LNCaP clone FGC (cell line): ENCODE data around the gene RPS6KC1.
"Not testable (repeated sequence)": the region's sequence is repeated elsewhere in the genome, so short reads cannot be mapped to it uniquely, and the experiment has no call there.

Experiments used
- DNase-seq: peaks from one replicate; pipeline ENCODE4 v3.0.0-alpha.2; 2011; ENCODE audit warnings: low read depth
- H3K4me3 ChIP-seq: 2 replicates; pipeline ENCODE4 v1.5.1; 2011; ENCODE audit warnings: mild to moderate bottlenecking, low read depth, low read length, control low read depth
- TF ChIP-seq, protein P1 (sequence below): IDR thresholded peaks from 2 replicates; pipeline ENCODE4 v1.5.1; 2012; ENCODE audit warnings: mild to moderate bottlenecking; ENCODE audit not compliant: control insufficient read depth, insufficient read depth; ENCODE audit errors: extremely low read depth

RPS6KC1 gene

DNA sequence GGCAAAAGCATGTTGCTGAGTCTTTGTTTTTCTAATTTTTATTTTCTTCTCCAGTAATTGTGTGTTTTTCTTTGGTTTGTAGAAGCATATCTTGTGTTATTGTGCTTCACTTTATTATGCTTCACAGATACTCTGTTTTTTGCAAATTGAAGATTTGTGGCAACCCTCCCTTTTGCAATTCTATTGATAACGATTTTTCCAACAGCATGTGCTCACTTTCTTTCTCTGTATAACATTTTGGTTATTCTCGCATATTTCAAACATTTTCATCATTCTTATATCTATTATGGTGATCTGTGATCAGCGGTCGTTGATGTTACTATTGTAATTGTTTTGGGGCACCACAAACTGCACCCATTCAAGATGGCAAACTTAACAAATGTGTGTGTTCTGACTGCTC, 31.6 kb upstream of the RPS6KC1 start:
- no peak for DNase-seq
- TF ChIP-seq, protein P1, sequence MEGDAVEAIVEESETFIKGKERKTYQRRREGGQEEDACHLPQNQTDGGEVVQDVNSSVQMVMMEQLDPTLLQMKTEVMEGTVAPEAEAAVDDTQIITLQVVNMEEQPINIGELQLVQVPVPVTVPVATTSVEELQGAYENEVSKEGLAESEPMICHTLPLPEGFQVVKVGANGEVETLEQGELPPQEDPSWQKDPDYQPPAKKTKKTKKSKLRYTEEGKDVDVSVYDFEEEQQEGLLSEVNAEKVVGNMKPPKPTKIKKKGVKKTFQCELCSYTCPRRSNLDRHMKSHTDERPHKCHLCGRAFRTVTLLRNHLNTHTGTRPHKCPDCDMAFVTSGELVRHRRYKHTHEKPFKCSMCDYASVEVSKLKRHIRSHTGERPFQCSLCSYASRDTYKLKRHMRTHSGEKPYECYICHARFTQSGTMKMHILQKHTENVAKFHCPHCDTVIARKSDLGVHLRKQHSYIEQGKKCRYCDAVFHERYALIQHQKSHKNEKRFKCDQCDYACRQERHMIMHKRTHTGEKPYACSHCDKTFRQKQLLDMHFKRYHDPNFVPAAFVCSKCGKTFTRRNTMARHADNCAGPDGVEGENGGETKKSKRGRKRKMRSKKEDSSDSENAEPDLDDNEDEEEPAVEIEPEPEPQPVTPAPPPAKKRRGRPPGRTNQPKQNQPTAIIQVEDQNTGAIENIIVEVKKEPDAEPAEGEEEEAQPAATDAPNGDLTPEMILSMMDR = no peak
- no peak overlapping the region for H3K4me3 ChIP-seq

DNA sequence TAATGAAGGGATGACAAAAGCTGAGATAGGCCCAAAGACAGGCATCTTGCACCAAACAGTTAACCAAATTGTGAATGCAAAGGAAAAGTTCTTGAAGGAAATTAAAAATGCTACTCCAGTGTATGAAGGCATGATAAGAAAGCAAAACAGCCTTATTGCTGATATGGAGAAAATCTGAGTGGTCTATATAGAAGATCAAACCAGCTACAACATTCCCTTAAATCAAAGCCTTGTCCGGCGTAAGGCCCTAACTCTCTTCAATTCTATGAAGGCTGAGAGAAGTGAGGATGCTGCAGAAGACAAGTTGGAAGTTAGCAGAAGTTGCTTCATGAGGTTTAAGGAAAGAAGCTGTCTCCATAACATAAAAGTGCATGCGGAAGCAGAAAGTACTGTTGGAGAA, 31.0 kb upstream of the RPS6KC1 start:
- no peak for DNase-seq
- TF ChIP-seq, protein P1 = no peak

DNA sequence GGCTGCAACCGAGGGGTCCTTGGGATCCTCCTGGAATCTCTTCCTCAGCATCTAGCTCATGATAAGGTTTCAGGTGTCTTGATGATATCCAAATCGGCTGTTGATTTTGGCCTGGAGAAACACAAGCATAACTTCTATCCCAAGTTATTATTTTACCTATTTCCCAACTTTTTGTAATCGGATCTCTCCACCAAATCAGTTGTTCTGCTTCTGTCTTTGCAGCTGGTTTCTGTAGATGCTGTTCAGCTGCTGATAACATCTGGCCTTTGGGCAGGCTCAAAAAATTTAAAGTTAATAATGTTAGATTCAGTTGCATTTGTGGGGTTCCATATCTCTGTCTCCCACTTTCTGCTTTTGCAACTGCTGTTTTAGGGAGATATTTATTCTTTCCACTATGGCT, 24.0 kb upstream of the RPS6KC1 start:
- H3K4me3 ChIP-seq, DNase-seq: not testable (repeated sequence)

More for the DNA sequence above, 31.0 kb upstream of the RPS6KC1 start:
- no peak overlapping the region for H3K4me3 ChIP-seq

DNA sequence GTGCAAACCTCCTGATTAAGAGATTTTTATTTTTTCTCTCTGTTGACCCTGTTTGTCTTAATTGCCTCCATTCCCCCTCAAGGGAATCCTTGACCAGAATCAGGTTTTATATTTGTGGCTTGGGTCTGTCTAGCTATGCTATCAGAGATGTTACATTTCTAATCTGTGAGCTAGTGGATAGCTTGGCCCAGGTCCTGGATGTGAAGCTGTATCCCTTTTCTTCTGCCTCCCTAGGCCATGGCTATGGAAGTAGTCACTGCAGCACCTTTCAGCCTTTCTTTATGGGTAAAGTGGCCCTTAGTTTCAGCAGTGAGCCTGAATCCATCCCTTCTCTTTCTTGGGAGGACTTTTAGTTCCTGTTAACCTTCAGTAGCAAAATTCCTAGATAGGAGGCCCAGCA, 18.4 kb upstream of the RPS6KC1 start:
- DNase-seq = no peak
- H3K4me3 ChIP-seq = no peak overlapping the region
- TF ChIP-seq, protein P1 = no peak

DNA sequence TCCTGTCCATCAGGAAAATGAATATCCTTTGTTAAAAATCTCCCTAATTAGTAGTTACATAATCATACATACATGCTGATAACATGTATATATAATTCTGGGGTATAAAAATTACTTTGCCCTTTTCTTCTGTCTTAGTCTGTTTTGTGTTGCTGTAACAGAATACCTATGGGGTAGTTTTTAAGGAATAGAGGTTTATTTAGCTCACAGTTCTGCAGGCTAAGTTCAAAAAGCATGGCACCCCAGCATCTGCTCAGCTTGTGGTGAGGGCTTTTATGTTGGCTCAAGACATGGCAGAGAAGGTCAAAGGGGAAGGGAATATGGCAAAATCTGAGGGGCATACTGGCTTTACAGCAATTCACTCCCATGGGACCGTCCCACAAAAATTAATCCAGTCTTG, 16.3 kb upstream of the RPS6KC1 start:
- TF ChIP-seq, protein P1 = no peak
- no peak overlapping the region for H3K4me3 ChIP-seq
- no peak for DNase-seq

DNA sequence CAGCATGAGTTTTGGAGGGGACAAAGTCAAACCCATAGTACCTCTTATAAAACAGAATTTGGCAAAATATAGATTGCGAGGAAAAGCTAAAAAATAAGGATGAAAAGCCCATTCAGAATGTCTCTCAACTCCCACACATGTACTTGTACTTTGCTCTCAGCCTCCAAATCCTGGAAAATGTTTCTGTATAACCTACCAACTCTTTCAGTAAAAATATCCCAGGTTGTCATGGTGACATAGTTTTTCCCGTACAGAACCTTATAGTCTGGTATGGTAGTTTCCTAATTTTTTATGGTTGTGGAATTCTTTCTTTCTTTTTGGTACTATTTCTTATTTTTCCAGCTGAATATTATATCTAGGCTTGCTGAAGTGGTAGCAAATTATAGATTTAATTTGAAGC, 15.5 kb upstream of the RPS6KC1 start:
- DNase-seq = no peak
- no peak overlapping the region for H3K4me3 ChIP-seq
- TF ChIP-seq, protein P1 = no peak

DNA sequence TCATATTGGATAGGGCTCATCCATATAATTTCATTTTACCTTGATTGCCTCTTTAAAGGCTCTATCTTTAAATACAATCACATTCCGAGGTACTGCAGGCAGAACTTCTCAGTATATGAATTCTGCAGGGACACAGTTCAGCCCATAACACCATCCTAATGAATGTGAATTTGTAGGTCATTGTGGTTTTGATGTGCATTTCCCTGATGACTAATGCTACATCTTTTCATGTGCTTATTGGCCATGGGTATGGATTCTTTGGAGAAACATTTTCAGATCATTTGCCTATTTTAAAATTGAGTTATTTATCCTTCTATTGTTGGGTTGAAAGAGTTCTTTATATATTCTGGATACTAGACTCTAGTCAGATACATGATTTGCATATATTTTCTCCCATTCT, 9.6 kb upstream of the RPS6KC1 start:
- TF ChIP-seq, protein P1 = no peak
- DNase-seq = no peak
- H3K4me3 ChIP-seq = no peak overlapping the region

DNA sequence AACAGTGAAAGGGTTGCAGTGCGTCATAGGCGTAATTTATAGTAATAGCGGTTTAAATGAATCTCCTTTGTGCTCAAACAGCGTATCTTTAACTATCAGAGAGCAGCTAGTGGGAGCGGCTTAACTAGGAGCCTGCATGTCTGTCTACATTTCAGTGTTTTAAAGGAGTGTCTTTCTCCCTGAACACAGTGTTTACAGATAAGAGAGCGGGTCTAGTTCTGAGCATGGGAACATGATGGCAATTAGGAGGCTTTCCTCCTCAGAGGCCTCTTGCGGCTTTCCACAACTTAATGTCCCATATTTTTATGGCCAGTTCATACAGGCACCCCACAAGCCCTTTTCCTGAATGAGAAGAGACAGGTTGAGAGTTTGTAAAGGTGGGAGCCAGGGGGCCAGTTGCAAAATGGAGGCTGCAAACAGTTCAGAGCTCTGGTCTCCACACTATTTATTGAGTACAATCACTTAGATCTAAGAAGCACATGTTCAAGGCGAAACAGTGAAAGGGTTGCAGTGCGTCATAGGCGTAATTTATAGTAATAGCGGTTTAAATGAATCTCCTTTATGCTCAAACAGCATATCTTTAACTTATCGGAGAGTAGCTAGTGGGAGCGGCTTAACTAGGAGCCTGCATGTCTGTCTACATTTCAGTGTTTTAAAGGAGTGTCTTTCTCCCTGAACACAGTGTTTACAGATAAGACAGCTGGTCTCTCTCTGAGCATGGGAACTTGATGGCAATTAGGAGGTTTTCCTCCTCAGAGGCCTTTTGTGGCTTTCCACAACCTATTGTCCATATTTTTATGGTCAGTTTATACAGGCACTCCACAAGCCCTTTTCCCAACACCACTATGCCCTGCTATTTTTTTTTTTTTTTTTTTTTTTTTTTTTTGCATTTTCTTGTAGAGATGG, 5.5 kb upstream of the RPS6KC1 start:
- DNase-seq, H3K4me3 ChIP-seq: not testable (repeated sequence)
